ENCODE measurements around the gene CABP1.

Gene CABP1

GRCh38 chr12:120686690-120687577 is 46.5 kb downstream of the CABP1 start, which contains the start of gene MLEC:
Gene MLEC, plus strand, starts transcription at chr12:120687149. Its CDS starts 148 bp downstream, at chr12:120687297.
- H2AFZ ChIP-seq, result peak within 1 kb of the TSS; percentile 82
- peak within 1 kb of the TSS; percentile 94 for H3K27ac ChIP-seq
- peak; percentile 29 for TF ChIP-seq CTCF (IDR thresholded peaks at IDR 0.05)
- H3K79me2 ChIP-seq, result peaks cover 26% of the 10 kb centered on the region
- H3K4me2 ChIP-seq (ENCODE audit: low read length), result peak within 1 kb of the TSS; percentile 88
- H3K27me3 ChIP-seq (ENCODE audit: control insufficient read depth, insufficient read depth, low read length), result no peaks in the 10 kb centered on the region
- H3K36me3 ChIP-seq (ENCODE audit: control insufficient read depth, insufficient read depth, low read length), result no peaks in the 10 kb centered on the region
- peak within 1 kb of the TSS; percentile 84 for H3K4me3 ChIP-seq (ENCODE audit: low read depth, low read length)
- peak within 1 kb of the TSS; percentile 16 for H3K9ac ChIP-seq
- H3K9me3 ChIP-seq (ENCODE audit: control insufficient read depth, low read length), result no peaks in the 10 kb centered on the region
- H3K4me1 ChIP-seq, result peaks cover 29% of the 10 kb centered on the region

GRCh38 chr12:120687578-120688289 is 47.3 kb downstream of the CABP1 start:
- H3K4me1 ChIP-seq, result peaks cover 35% of the 10 kb centered on the region
- H3K4me3 ChIP-seq (ENCODE audit: low read depth, low read length), result peak overlapping the region; percentile 84
- H3K9ac ChIP-seq, result no peak overlapping the region
- peak overlapping the region; percentile 88 for H3K4me2 ChIP-seq (ENCODE audit: low read length)
- TF ChIP-seq CTCF (IDR thresholded peaks at IDR 0.05), result no peak
- H3K27ac ChIP-seq, result peak overlapping the region; percentile 94
- no peaks in the 10 kb centered on the region for H3K36me3 ChIP-seq (ENCODE audit: control insufficient read depth, insufficient read depth, low read length)
- H3K9me3 ChIP-seq (ENCODE audit: control insufficient read depth, low read length), result no peaks in the 10 kb centered on the region
- H2AFZ ChIP-seq, result peak overlapping the region; percentile 57
- no peaks in the 10 kb centered on the region for H3K27me3 ChIP-seq (ENCODE audit: control insufficient read depth, insufficient read depth, low read length)
- peaks cover 26% of the 10 kb centered on the region for H3K79me2 ChIP-seq

GRCh38 chr12:120688527-120689071 is 48.2 kb downstream of the CABP1 start:
- H2AFZ ChIP-seq, result no peak overlapping the region
- H3K27ac ChIP-seq, result peak overlapping the region; percentile 94
- peak overlapping the region; percentile 84 for H3K4me3 ChIP-seq (ENCODE audit: low read depth, low read length)
- peak overlapping the region; percentile 88 for H3K4me2 ChIP-seq (ENCODE audit: low read length)
- TF ChIP-seq CTCF (IDR thresholded peaks at IDR 0.05), result no peak
- peaks cover 41% of the 10 kb centered on the region for H3K4me1 ChIP-seq
- no peaks in the 10 kb centered on the region for H3K27me3 ChIP-seq (ENCODE audit: control insufficient read depth, insufficient read depth, low read length)
- no peaks in the 10 kb centered on the region for H3K36me3 ChIP-seq (ENCODE audit: control insufficient read depth, insufficient read depth, low read length)
- no peak overlapping the region for H3K9ac ChIP-seq
- H3K9me3 ChIP-seq (ENCODE audit: control insufficient read depth, low read length), result no peaks in the 10 kb centered on the region
- peaks cover 29% of the 10 kb centered on the region for H3K79me2 ChIP-seq

- no peak for TF ChIP-seq CTCF (IDR thresholded peaks at IDR 0.05)
- Histone ChIP-seq H3K4me3 (ENCODE audit: low read depth, low read length) (peak overlapping the region; percentile 84), H3K4me2 (ENCODE audit: low read length) (peak overlapping the region; percentile 88), H3K9ac (no peak overlapping the region), H3K9me3 (ENCODE audit: control insufficient read depth, low read length) (no peaks in the 10 kb centered on the region), H3K36me3 (ENCODE audit: control insufficient read depth, insufficient read depth, low read length) (no peaks in the 10 kb centered on the region), H3K27ac (peak overlapping the region; percentile 94), H3K79me2 (peaks cover 37% of the 10 kb centered on the region), H2AFZ (no peak overlapping the region), H3K4me1 (peaks cover 41% of the 10 kb centered on the region), H3K27me3 (ENCODE audit: control insufficient read depth, insufficient read depth, low read length) (no peaks in the 10 kb centered on the region)
Observed at GRCh38 chr12:120689397-120690082, 49.1 kb downstream of the CABP1 start.

All from parathyroid adenoma (tissue), 2 donors.